CD4-positive, alpha-beta T cell treated with Interferon alpha-2 for 1 hour (primary cell): ENCODE results near the gene LRRC23.
"Not testable (repeated sequence)": the region's sequence is repeated elsewhere in the genome, so short reads cannot be mapped to it uniquely, and the experiment has no call there.

Source experiments
- DNase-seq, 2 donors: peaks; one replicate each; pipeline ENCODE4 v3.0.0-alpha.2; 2020 to 2022

The LRRC23 gene

DNA sequence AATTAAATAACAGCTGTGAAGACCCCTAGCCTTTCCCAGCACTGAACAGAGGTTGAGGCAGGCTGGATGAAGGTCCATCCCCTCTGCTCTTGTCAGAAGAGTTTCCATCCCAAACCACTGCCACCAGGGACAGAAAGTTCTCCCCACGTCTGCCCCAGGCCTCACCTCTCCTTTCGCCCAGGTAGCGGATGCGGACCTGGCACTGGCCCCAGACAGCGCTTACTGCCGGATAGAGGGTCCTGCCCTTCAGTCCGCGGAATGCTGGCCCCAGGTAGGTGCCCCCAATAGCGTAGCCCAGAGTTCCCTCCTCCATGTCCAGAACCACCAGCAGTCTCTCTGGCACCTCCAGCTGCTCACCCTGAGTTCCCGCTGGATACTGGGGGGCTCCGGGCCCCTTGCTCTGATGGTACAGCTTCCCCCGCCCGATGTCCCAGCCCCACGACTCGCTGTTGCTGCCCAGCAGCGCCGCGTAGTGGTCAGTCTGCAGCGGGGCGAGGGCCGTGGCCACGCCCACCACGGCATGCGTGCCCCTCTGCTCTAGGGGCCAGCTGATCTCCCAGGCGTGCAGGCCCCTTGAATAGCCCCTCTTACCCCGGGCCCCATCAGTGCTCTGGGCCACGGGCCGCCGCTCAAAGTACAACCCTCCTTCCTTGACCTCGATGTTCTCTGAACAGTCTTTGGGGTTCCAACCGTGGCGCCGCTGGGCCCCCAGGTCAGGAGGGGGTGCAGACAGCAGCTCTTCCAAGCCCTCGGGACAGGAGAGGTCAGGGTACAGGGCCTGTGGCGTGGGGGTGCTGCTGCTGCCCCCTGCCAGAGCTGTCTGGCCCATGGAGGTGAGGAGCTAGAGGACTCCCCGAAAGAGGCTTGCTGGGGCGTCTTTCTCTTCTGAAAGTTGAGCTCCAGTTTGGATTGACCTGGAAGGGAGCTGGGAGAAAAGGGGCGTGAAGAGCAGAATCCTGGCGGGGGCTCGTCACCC, 32.3 kb upstream of the LRRC23 start:
- DNase-seq: peak; percentile 84 to 88

DNA sequence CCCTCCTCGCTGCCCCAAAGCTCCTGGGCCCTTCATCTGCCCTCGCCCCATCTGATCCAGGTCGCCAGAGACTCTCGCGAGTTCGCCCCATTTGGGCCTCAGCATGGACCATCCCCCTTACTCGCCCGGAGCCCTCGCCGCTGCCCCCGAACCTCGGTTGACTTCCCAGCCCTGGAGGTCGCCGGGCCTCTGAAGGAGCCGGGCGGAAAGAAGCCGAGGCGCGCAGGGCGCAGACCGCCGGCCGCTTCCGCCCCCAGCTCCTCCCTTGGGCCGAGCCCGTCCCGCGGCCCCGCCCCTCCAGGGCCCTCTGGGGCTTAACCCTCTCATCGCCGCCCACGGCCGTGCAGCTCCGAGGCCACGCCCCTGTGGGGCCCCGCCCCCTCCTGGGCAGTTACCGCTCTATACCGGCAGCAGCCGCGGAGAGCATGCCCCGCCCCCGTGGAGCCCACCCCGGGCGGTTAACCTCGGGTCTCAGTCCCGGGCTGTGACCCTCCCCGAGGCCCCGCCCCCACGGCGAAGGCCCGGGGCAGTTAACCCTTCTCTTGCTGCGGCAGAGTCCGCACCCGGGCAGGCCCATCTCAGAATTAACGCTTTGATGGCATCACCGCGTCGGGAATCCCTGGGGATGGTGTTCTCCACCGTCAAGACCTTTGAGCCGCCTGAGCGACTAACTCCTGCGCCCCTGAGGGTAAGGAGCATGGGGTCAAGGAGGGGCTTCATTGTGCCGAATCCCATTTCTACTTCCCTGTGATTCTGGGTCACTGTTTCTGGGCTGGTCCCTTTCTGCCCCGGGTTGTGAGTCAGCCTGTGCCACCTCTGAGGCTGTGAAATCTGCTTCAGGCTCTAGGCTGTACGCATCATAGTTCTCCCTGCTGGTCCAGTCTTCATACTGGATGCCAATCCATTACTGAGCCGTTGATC, 31.3 kb upstream of the LRRC23 start, which contains the start of gene SPSB2:
Gene SPSB2, minus strand, starts transcription at position 210 of the 921 bp plus-strand sequence. CDS start 402 bp downstream, outside the sequence.
- DNase-seq: peak; percentile 98

DNA sequence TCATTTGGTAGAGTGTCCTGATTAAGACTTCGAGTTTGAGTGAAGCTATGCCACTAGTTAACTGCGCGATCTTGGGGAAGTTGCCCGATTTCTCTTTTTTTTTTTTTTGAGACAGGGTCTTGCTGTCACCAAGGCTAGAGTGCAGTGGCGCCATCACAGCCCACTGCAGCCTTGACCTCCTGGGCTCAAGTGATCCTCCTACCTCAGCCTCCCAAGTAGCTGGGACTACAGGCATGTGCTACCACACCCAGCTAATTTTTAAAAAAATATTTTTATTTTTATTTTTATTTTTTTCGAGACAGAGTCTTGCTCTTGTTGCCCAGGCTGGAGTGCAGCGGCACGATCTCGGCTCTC, 30.6 kb upstream of the LRRC23 start:
- DNase-seq: not testable (repeated sequence)

DNA sequence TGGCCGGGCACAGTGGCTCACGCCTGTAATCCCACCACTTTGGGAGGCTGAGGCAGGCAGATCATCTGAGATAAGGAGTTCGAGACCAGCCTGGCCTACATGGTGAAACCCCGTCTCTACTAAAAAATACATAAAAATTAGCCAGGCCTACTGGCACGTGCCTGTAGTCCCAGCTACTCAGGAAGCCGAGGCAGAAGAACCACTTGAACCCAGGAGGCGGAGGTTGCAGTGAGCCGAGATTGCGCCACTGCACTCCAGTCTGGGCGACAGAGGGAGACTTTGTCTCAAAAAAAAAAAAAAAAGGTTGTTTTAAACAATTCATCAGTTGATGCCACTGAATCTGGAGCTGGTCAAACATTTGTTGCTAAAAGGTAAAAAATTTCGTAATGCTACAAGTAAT, 24.8 kb upstream of the LRRC23 start:
- not testable (repeated sequence) for DNase-seq

DNA sequence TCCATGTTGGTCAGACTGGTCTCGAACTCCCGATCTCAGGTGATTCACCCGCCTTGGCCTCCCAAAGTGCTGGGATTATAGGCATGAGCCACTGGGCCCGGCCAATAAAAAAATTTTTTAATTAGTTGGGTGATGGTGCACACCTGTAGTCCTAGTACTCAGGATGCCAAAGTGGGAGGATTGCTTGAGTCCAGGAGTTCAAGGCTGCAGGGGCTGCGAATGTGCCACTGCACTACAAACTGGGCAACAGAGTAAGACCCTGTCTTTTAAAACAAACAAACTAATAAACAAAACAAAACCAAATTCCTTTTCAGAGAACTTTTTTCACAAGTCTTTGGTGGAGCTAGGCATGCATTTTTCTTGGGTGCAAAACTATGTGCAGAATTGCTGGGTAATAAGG, 21.4 kb upstream of the LRRC23 start:
- DNase-seq: no peak

DNA sequence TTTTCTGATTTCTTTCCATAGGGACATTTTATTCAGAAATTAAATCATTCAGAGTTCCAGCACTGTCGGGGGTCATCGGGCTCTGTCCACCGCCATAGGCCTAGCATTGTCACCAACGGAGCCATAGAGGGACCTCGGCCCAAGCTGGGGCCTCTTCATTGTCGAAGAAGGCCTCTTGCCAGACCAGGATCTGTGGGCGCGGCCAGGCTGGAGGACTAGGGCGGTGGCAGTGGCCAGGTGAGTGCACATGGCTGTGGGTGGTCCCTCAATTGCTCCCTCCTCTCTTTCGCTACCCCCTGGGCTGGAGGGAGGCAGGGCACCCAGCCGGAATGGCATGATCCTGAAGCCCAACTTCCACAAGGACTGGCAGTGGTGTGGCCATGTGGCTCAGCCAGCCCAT, 20.9 kb upstream of the LRRC23 start:
- DNase-seq: no peak

DNA sequence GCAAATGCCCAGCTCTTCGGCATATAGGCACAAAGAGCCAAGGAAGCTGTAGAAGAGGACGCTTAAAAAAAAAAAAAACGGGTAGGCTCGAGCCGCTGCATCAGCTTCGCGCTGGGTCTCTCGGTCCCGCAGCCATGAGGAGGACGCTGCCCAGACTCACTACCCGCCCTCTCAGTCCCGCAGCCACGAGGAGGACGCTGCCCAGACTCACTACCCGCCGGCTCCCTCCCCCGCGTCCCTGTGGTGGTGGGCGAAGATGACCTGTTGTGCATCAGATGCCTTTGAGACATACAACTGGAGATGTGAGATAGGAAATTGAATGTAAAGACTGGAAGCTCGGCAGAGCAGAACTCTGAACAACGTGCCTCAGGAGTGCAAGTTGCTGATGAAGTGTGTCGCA, 20.1 kb upstream of the LRRC23 start:
- DNase-seq: no peak

DNA sequence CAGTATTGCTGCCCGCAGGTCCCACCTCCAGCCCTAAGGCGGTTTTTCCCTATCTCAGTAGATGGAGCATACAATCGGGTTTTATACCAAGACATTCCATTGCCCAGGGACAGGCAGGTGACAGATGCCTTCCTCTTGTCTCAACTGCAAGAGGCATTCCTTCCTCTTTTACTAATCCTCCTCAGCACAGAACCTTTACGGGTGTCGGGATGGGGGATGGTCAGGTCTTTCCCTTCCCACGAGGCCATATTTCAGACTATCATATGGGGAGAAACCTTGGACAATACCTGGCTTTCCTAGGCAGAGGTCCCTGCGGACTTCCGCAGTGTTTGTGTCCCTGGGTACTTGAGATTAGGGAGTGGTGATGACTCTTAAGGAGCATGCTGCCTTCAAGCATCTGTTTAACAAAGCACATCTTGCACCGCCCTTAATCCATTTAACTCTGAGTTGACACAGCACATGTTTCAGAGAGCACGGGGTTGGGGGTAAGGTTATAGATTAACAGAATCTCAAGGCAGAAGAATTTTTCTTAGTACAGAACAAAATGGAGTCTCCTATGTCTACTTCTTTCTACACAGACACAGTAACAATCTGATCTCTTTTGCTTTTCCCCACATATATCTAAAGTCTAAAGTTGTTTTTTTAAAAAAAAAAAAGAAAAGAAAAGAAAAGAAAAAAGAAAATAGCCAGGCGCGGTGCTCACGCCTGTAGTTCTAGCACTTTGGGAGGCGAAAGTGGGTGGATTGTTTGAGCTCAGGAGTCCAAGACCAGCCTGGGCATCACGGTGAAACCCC, 18.2 kb upstream of the LRRC23 start:
- DNase-seq: not testable (repeated sequence)

DNA sequence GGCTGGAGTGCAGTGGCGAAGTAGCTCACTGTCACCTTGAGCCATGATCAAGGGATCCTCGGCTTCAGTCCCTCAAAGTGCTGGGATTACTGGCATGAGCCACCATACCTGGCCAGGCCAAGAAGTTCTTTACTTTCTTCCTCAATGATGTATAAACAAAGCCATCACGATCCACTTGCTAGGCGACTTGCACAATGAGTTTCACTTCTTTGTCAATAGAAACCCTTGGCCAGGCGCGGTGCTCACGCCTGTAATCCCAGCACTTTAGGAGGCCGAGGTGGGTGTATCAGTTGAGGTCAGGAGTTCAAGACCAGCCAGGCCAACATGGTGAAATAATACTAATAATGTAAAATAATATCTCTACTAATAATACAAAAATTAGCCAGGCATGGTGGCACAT, 17.2 kb upstream of the LRRC23 start:
- DNase-seq: peak in 1 of 2 donors; percentile 17

DNA sequence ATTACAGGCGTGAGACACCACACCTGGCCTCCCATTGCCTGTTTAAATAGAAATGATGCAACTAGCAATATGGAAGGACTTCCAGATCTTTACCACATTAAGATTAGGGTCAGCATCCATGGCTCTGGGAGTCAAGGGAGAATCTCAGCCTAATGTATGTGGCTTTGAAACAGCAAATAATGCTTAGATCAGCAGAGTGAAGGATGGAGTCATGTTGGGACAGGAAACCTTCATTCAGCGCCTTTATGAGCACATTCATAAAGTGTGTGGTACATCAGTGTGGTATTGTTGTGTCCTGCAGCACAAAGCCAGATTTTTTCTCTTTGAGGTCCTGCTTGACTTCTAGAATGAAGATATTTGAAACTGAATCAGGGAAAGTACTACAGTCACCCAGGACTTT, 16.3 kb upstream of the LRRC23 start:
- no peak for DNase-seq

DNA sequence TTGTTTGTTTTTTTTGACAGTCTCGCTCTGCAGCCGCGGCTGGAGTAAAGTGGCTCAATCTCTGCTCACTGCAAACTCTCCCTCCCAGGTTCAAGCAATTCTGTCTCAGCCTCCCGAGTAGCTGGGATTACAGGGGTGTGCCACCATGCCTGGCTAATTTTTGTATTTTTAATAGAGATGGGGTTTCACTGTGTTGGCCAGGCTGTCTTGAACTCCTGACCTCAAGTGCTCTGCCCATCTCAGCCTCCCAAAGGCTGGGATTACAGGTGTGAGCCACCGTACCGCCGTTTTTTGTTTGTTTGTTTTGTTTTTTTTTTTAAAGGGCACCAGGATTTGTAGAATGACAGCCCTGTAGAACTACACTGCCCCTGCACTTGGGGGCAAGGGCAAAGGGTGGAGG, 15.8 kb upstream of the LRRC23 start:
- not testable (repeated sequence) for DNase-seq

DNA sequence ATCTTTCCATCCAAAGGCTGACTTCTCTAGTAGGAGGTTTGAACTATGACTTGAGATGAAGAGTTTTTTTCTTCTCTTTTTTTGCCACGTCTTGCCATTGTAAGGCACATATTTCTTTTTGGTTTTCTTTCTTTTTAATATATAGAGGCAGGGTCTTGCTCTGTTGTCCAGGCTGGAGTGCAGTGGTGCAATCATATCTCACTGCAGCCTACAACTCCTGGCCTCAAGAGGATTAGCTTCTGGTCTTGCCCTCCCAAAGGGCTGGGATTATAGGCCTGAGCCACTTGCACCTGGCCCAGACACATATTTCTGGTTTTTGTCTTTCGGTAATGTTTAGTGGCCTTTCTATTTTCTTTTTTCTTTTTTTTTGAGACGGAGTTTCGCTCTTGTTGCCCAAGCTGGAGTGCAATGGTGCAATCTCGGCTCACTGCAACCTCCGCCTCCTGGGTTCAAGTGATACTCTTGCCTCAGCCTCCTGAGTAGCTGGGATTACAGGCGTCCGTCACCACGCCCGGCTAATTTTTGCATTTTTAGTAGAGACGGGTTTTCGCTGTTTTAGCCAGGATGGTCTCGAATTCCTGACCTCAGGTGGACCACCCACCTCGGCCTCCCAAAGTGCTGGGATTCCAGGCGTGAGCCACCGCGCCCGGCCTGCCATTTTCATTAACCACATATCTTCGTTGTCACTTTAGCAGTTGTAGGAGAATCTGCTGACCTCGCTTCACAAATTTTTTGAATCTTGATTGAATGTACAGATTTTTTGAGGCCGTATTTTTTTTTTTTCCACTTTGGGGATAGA, 14.6 kb upstream of the LRRC23 start:
- not testable (repeated sequence) for DNase-seq

DNA sequence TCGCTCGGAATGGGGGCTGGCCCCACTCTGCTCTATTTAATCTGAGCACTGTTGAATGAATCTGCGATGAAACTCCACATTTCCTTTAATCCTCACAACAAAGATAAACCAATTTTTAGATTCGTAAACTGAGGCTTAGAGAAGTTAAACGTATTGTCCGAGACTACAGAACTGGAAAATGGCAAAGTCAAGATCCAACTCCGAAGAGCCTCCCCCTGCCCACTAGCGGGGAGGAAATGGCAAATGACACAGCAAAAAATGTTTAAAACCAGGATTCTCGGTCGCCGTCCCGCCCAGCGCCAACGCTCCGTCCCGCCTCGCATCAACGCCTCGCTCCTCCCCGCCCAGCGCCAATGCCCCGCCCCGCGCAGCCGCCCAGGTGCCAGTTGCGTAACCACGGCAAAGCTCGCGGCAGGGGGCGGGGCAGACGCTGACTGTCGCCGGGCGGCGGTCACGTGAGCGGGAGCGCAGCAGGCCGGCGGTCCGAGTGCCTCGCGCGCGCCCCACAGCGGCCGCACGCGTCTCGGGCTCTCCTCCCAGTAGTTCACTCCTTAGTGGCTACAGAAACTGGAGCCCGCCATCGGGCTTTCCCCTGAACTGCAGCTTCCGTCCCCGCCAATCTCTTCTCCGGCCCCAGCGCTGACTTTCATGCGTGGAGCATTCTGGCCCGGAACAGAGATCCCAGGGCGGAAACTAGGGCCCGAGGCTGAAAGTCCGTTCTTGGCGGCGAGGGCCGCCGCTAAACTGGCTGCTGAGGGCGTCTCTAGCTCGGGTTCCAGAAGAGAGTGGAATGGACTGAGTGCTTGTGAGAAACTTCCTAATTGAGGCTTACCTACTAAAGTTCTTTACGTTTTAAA, 13.6 kb upstream of the LRRC23 start:
- peak; percentile 98 to 99 for DNase-seq

DNA sequence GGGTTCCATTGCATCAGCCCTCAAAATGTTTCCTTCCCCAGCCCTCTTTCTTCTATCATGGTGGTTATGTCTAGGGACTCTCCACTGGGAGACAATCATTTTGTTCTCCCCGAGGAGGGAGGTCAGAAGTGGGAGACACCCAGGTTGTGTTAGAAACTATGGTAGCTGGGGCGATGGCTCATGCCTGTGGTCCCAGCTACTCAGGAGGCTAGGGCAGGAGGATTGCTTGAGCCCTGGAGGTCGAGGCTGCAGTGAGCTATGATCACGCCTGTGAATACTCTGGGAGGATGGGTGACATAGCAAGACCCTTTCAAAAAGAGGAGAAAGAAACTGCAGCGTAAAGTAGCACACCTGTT, 13.0 kb upstream of the LRRC23 start:
- no peak for DNase-seq

DNA sequence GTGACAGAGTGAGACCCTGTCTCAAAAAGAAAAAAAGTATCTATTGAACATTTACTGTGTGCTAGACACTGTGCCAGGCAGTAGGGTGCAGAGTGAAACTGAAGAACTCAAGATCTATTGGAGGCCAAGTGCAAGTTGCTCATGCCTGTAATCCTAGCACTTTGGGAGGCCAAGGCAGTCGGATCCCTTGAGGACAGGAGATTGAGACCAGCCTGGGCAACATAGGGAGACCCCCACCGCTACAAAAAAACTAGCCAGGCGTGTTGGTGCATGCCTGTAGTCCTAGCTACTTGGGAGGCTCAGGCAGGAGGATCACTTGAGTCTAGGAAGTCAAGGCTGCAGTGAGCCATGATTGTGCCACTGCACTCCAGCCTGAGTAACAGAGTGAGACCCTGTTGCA, 11.9 kb upstream of the LRRC23 start:
- not testable (repeated sequence) for DNase-seq

DNA sequence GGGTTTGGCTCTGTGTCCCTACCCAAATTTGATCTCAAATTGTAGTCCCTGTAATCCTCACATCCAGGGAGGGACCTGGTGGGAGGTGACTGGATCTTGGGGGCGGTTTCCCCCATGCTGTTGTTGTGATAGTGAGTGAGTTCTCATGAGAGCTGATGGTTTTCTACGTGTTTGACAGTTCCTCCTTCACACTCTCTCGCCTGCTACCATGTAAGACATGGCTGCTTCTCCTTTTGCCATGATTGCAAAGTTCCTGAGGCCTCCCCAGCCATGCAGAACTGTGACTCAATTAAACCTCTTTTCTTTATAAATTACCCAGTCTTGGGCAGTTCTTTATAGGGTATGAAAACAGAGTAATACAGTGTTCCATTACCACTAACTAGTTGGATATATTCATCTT, 10.3 kb upstream of the LRRC23 start:
- no peak for DNase-seq

DNA sequence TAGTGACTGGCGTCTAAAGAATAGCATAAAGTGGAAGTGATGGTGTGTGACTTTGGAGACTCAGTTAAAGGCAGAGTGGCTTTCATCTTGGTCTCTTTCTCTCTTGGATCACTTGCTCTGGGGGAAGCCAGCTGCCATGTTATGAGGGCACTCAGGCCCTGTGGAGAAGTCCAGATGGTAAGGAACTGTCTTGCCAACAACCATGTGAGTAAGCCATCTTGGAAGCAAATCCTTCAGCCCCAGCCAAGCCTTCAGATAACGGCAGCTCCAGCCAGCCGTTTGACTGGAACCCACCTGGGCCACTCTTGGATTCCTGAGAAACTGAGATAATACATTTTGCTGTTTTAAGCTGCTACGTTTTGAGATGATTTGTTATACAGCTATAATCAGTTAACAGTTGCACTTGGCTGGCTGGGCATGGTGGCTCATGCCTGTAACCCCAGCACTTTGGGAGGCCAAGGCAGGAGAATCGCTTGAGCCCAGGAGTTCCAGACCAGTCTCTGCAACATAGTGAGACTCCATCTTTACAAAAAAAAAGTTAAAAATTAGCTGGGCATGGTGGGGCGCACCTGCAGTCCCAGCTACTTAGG, 7.7 kb upstream of the LRRC23 start:
- no peak for DNase-seq

DNA sequence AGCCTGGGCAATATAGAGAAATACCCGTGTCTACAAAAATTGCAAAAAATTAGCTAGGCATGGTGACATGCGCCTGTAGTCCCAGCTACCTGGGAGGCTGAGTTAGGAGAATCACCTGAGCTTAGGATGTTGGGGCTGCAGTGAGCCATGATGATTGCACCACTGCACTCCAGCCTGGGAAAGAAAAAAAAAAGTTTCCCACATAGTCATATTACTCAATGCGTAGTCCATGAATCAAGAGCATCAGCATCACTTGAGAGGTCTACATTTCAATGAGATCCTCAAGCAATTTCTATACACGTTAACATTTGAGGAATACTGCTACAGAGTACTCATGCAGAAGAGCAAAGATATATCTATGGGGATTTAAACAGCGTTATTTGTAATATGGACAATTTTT, 5.2 kb upstream of the LRRC23 start:
- no peak for DNase-seq

DNA sequence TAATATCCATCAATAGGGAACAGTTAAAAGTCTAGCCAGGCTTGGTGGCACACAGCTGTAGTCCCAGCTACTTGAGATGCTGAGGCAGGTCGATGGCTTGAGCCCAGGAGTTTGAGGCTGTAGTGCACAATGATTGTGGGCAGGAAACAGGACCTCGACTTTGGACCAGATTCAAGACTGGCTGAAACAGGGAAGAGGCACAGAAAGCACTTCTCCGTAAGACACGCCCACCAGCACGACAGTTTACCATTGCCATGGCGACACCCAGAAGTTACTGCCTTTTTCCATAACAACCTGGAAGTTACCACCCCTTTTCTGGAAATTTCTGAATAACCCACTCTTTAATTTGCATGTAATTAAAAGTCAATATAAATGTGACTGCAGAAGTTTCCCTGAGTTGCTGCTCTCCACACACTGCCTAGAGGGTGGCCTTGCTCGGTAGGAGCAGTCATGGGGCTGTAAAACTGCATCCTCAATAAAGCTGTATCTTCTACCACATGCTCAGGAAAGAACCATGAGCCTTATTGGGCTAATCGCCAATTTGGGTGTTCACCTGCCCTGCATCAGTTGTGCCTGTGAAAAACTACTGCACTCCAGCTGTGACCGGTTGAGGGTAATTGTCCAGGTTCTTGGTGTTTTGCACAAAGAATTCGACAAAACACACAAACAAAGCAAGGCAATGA, 4.6 kb upstream of the LRRC23 start:
- peak; percentile 34 to 65 for DNase-seq

DNA sequence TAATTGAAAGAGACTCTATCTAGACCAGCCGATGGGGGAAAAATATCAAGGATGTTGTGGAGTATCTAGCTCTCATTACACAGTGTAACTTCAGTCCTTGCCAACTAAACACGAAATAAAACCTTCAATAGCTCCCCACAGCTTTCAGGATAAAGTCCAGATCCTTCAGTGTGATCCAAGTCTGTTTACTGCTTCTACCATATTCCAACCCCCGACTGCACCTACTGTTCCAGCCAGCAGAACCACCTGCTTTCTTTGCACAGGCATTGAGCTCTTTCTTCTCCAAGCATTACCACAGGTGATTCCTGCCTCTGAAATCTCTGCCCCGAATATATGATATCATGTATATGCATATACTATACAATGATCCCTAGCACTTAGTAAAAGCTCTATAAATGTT, 2.2 kb upstream of the LRRC23 start:
- DNase-seq: no peak
